GM19455 (cell line): ENCODE data around the gene RGS11.

Source experiments
- ATAC-seq: cut with Tn5 transposase; IDR thresholded peaks from one replicate; pipeline ENCODE4 v1.9.1; 2021; ENCODE audit not compliant: unreplicated experiment

RGS11 gene

GRCh38 chr16:275786-276232, at the start of gene RGS11:
Gene RGS11, minus strand, starts transcription at chr16:275944. Its CDS starts 33 bp downstream, at chr16:275911.
- ATAC-seq, result no peak

- ATAC-seq, result no peak
These were observed 48.9 kb upstream of the RGS11 start for GRCh38 chr16:324451-325334.

- ATAC-seq, result no peak
These were observed 48.4 kb upstream of the RGS11 start for GRCh38 chr16:324201-324450.

GRCh38 chr16:322476-323143, 46.9 kb upstream of the RGS11 start:
- ATAC-seq, result no peak

- ATAC-seq, result no peak
These were observed 45.8 kb upstream of the RGS11 start for GRCh38 chr16:321532-321931.

- no peak for ATAC-seq
These were observed 44.5 kb upstream of the RGS11 start for GRCh38 chr16:320206-320605.

GRCh38 chr16:318628-319027, 42.9 kb upstream of the RGS11 start:
- ATAC-seq, result no peak

GRCh38 chr16:317583-317982, 41.8 kb upstream of the RGS11 start:
- ATAC-seq, result no peak

- ATAC-seq, result no peak
These were observed 41.2 kb upstream of the RGS11 start for GRCh38 chr16:316741-317464.

- no peak for ATAC-seq
These were observed 39.1 kb upstream of the RGS11 start for GRCh38 chr16:314795-315299.

GRCh38 chr16:314351-314750, 38.6 kb upstream of the RGS11 start:
- no peak for ATAC-seq

GRCh38 chr16:311725-312124, 36.0 kb upstream of the RGS11 start:
- ATAC-seq, result no peak

- no peak for ATAC-seq
These were observed 33.7 kb upstream of the RGS11 start for GRCh38 chr16:309476-309875.

- no peak for ATAC-seq
These were observed 32.1 kb upstream of the RGS11 start for GRCh38 chr16:307691-308312.

GRCh38 chr16:306911-307370, 31.2 kb upstream of the RGS11 start:
- no peak for ATAC-seq

- ATAC-seq, result no peak
These were observed 30.3 kb upstream of the RGS11 start for GRCh38 chr16:305916-306626.

- no peak for ATAC-seq
These were observed 28.2 kb upstream of the RGS11 start for GRCh38 chr16:303760-304505.

GRCh38 chr16:301950-302349, 26.2 kb upstream of the RGS11 start:
- ATAC-seq, result no peak

- ATAC-seq, result no peak
These were observed 25.5 kb upstream of the RGS11 start for GRCh38 chr16:301235-301634.

GRCh38 chr16:297832-298231, 22.1 kb upstream of the RGS11 start:
- ATAC-seq, result no peak
